GM19351 (cell line): ENCODE measurements around the gene CCDC180.
"Not testable (repeated sequence)": the region's sequence is repeated elsewhere in the genome, so short reads cannot be mapped to it uniquely, and the experiment has no call there.

Source experiments
- ATAC-seq: cut with Tn5 transposase; IDR thresholded peaks from one replicate; pipeline ENCODE4 v1.9.1; 2021; ENCODE audit warnings: mild to moderate bottlenecking, moderate library complexity; ENCODE audit not compliant: unreplicated experiment

The CCDC180 gene

GRCh38 chr9:97310896-97311295, 3.4 kb downstream of the CCDC180 start:
- no peak for ATAC-seq

- ATAC-seq = no peak
Observed at GRCh38 chr9:97311798-97312500, 4.5 kb downstream of the CCDC180 start.

GRCh38 chr9:97312556-97312955, 5.1 kb downstream of the CCDC180 start:
- no peak for ATAC-seq

GRCh38 chr9:97313243-97313642, 5.8 kb downstream of the CCDC180 start:
- ATAC-seq = no peak

GRCh38 chr9:97313746-97314145, 6.3 kb downstream of the CCDC180 start:
- ATAC-seq = no peak

DNA sequence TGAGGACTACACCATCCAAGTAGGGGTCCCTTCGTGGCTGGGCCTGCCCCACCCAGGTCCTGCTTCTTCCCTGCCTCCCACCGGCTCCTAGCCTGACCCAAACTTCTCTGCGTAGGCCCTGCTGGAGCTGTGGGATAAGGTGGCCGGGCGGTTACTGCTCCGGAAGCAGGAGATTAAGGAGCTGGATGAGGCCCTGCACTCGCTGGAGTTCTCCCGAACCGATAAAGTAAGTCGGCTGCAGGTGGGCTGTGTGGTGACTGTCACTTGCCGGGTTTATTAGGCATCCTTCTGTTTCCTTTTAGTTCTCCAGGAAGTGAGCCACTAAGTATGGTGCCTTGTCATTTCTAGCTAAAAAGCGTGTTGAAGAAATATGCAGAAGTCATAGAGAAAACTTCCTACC, 7.0 kb downstream of the CCDC180 start:
- ATAC-seq = no peak

DNA sequence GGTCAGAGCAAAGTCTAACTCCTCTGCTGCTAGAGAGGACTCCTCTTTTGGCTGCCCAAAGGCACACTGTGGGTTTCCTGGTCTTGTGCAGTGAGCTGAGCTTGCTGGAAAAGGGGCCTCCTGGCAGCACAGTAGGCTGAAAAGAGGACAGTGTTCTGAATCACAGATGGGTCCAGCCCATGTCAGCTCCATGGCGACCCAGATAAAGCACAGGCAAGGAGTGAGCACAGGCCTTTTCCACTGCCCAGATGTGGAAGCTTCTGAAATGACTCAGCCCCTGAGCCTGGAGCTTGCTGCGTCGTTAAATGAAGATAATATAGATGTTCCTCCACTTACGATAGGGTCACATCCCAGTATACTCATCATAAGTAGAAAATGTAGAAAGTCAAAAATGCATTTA, 8.1 kb downstream of the CCDC180 start:
- no peak for ATAC-seq

DNA sequence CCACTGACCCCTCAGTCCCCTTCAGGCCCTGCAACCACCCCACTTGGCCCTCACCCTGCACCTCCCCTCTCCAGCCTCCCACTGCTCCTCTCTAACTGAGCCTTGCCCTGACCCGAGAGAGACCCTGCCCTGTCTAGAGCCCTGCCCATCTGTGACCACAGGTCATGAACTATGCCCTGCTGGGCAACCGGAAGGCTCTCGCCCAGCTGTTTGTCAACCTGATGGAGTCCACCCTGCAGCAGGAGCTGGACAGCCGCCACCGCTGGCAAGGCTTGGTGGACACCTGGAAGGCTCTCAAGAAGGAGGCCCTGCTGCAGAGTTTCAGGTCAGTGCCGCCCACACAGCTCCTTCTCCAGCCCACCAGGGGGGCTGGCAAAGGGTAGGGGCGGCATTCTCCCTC, 9.4 kb downstream of the CCDC180 start:
- ATAC-seq = no peak

- no peak for ATAC-seq
Observed at GRCh38 chr9:97318433-97318832, 11.0 kb downstream of the CCDC180 start.

GRCh38 chr9:97319395-97319794, 11.9 kb downstream of the CCDC180 start:
- no peak for ATAC-seq

GRCh38 chr9:97320080-97320642, 12.7 kb downstream of the CCDC180 start:
- ATAC-seq = no peak

DNA sequence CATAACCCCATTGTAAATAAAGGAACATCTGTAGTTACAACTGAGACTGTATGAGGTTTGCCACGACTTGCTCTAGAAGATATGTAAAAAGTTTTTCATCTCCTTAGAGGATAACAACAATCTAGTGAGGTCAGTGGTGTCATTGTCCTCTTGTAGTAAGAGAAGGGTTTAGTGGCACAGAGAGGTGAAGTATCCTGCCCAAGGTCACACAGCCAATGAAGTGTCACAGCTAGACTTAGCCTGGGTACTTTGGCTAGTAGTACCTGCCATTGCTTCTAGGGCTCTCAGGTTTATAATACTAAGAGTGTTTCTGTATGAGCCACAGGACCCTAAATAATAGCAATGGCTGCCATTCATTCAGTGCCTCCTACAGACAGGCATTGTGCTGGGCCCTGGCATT, 13.8 kb downstream of the CCDC180 start:
- no peak for ATAC-seq

DNA sequence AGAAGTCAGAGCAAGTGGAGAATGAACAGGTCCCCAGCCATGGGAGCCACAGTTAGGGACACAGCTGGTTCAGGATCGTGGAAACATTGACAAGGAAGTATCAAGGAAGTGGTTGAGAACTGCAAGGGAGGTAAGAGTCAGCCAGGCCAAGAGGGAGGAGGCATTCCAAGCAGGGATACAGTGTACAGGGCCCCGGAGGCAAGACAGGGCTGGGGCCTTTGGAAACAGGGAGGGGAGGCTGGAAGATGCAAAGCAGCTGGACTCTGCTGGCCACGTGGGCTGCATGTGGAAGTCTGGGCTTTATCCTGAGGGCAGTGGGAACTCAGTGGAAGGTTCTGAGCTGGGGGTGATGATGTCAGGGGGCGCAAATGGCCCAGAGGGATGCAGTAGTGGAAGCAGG, 14.2 kb downstream of the CCDC180 start:
- no peak for ATAC-seq

GRCh38 chr9:97322105-97322504, 14.6 kb downstream of the CCDC180 start:
- no peak for ATAC-seq

- ATAC-seq = no peak
Observed at GRCh38 chr9:97324954-97325353, 17.5 kb downstream of the CCDC180 start.

DNA sequence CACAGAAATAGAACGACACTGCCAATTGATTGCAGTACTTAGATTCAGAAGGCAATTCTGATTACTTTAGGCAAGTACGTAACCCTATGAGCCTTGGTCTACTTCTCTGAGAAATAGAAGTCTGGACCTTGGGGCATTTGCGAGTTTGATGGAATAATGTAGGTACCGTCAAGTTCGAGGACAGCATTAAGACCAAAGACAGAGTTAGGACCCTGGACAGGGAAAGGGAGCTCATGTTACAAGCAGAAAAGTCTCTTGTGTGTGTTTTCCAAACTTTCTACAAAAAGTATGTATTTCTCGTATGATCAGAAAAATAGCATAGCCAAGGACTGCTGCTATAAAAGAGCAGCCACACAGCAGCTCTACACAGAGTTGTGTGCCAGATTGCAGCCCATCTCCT, 20.1 kb downstream of the CCDC180 start:
- ATAC-seq = no peak

GRCh38 chr9:97332993-97333392, 25.5 kb downstream of the CCDC180 start:
- no peak for ATAC-seq

- not testable (repeated sequence) for ATAC-seq
Observed at GRCh38 chr9:97335622-97336021, 28.2 kb downstream of the CCDC180 start.

DNA sequence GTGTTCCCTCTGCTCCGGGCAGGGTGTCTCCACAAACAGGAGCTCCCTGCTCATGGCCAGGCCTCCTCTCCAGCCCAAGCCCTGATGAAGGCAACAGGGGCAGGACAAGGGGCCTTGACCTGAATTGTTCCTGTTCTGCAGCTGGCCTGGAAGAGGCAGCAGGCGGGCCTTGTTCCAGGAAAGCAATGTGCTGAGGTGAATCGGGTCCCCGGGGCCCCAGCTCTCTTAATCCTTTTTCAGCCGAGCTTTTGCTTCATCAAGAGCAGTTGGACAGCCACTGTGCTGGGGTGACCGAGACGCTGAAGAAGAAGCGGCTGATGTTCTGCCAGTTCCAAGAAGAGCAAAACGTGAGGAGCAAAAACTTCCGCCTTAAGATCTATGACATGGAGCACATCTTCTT, 41.4 kb downstream of the CCDC180 start:
- no peak for ATAC-seq

DNA sequence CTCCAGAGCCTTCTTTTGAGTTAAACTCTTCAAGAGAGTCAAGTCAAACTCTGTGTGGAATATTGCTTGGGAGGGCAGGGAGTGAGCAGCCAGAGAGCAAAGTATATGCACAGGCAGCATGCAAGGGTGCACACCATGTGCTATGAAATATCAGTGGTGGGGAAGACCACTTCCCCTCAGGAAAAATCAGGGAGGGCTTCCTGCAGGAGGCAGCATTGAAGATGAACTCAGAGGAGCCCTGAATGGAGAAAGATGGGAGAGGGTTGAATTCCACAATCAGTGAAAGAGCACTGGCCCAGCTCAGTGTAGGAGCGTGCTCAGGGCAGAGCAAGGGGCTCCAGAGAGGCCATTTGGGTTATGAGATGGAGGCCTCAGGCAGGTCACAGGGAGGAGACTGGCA, 41.9 kb downstream of the CCDC180 start:
- no peak for ATAC-seq

DNA sequence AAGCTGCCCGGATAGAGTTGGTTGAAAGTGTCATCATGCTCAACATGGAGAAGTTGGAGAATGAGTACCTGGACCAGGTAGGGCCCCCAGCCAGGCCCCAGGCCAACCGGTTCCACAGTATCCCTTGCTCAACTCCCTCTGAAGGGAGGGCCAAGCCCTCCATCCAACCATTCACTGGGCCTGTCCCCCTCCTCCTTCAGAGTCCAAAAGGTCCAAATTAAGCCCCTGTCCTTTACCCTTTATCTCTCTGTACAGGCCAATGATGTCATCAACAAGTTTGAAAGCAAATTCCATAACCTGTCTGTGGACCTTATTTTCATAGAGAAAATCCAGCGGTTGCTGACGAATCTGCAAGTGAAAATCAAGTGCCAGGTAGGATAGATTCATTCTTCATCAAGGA, 47.2 kb downstream of the CCDC180 start:
- ATAC-seq = no peak

DNA sequence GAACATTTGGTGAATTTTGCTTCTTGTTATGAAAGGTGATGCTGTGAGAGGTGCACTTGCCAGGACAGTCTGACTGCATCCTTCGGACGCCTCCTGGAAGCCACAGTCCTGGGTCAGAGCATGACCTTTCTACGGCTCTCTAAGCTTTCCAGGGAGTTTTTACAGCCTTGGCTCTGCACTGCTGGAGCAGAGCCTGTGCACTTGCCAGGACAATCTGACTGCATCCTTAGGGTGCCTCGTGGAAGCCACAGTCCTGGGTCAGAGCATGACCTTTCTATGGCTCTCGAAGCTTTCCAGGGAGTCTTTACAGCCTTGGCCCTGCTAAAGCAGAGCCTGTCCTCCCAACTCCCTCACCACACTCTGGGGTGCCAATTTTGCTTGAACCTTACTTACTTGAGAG, 49.6 kb downstream of the CCDC180 start:
- ATAC-seq = no peak
